ENCODE results near the gene CLCN3. TPM values are rescaled to one million over a fixed set of nuclear protein-coding genes. Genes with fewer than 3 reads are reported as not detected.

The CLCN3 gene
- total and polyA plus RNA-seq, 8 donors = 9.1 to 41.4 (median 30.8) TPM

DNA sequence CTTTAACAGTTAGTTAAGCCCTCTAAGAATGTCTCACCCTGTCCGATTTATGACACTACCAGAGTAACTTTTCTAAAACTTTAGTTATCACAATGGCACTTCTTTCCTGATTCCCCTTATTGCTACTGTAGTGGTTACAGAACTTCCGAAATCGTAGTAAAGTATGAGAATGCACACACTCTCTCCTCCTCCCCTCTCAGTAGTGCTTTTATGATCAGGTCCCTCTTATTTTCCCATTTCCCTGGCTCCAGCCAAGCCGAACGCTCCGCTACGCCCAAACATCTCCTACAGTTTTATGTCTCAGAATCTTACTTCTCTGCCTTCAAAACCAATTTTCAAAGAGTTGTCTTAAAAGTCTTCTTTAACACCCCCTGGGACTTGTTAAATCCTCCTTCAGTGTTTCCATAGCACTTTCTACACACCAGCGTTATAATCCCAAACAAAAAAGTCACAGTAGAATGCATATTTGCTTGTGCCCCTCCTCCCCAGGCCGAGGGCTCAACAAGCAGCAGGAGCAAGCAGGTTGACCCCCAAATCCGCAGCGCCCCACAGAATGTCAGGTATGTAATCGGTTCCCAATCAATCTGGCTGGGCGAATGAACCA is 136.7 kb downstream of the CLCN3 start:
- Histone ChIP-seq H3K36me3 (no peaks in the 10 kb centered on the region), H3K4me3 (peak overlapping the region; percentile 61 to 81 (median 72)), H3K4me1 (peaks cover 7 to 13% (median 10%) of the 10 kb centered on the region in 3 donors), H3K27me3 (no peaks in the 10 kb centered on the region), H3K27ac (peak overlapping the region; percentile 25 to 64 (median 60)), H3K9me3 (no peaks in the 10 kb centered on the region)
- ATAC-seq (peak; percentile 13 to 36 (median 22)), FAIRE-seq (peak; percentile 20), DNase-seq (peak in 1 of 6 donors; percentile 26)
- WGBS, 2 donors = 2% methylated on average over 13 of the region's 13 CpGs
- TF ChIP-seq, protein P1, sequence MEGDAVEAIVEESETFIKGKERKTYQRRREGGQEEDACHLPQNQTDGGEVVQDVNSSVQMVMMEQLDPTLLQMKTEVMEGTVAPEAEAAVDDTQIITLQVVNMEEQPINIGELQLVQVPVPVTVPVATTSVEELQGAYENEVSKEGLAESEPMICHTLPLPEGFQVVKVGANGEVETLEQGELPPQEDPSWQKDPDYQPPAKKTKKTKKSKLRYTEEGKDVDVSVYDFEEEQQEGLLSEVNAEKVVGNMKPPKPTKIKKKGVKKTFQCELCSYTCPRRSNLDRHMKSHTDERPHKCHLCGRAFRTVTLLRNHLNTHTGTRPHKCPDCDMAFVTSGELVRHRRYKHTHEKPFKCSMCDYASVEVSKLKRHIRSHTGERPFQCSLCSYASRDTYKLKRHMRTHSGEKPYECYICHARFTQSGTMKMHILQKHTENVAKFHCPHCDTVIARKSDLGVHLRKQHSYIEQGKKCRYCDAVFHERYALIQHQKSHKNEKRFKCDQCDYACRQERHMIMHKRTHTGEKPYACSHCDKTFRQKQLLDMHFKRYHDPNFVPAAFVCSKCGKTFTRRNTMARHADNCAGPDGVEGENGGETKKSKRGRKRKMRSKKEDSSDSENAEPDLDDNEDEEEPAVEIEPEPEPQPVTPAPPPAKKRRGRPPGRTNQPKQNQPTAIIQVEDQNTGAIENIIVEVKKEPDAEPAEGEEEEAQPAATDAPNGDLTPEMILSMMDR (IDR thresholded peaks at IDR 0.05) = no peak
- intact Hi-C loops (cut with DNase I) = no loop called here

DNA sequence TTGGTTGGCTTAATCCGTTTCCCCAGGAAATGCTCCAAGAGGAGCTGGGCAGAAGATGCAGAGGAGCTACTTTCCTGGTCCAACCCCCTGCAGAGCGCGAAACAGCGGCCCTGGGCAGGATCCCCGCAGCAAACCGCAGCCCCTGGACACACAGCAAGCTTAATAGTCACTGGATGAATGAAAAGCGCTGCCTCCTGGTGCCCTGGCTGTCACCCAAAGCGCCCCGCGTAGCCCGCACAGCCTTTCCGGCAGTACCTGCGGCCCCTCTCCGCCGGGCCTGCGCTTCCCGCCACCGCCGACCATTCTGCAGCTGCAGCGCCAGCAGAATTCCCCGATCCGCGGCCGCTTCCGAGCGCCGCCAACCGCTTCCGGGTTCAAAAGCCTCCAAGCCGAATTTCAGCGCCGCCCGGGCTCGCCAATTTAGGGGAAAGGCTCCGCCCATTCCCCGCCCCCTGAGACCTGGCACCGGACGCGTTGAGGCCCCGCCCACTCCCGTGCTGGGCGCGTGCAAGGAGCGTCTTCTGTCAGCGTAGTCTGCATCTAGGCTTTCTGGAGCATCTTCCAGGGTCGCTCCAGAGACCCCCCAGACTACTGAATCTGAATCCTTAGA is 137.3 kb downstream of the CLCN3 start, which contains the start of gene HPF1:
TSS of gene HPF1 (minus strand) at position 370 of the 610 bp plus-strand sequence. CDS start at position 303, 67 bp downstream.
- Histone ChIP-seq H3K9me3 (no peaks in the 10 kb centered on the region), H3K27ac (peak within 1 kb of the TSS; percentile 25 to 64 (median 60)), H3K36me3 (no peaks in the 10 kb centered on the region), H3K4me3 (peak within 1 kb of the TSS; percentile 61 to 81 (median 72)), H3K27me3 (no peaks in the 10 kb centered on the region), H3K4me1 (peaks cover 7 to 13% (median 10%) of the 10 kb centered on the region in 3 donors)
- ATAC-seq = peak; percentile 96 to 98 (median 98)
- DNase-seq = peak; percentile 88 to 96 (median 92)
- WGBS, 2 donors = 0% methylated on average over 44 to 46 of the region's 46 CpGs
- TF ChIP-seq, protein P1 (IDR thresholded peaks at IDR 0.05) = no peak
- intact Hi-C loops (cut with DNase I) = no loop called here
- peak; percentile 41 for FAIRE-seq

DNA sequence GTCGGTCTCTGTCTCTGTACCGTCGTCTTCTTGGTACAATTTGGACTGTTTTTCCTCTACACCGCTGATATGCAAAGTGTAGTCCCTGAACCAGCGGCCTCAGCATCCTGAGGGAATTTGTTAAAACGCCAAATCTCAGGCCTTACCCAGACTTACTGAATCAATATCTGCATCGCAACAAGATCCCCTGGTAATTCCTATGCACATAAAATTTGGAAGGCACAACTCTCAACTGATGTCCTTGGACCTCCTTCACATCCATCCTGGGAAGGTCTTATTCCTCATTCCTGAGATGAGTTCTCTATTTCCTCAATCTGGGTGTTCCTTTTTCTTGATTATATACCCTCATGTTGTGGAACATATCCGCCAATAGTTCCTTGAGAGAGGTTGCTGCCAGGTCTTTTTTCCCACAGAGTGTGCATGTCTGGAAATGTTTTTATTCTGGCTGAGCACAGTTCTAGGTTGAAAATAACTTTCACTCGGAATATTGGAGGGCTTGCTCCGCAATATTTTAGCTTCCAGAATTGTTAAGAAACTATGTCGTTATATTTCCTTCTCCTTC is 138.1 kb downstream of the CLCN3 start:
- Histone ChIP-seq H3K36me3 (no peaks in the 10 kb centered on the region), H3K27me3 (no peaks in the 10 kb centered on the region), H3K4me3 (peak overlapping the region in 2 of 4 donors; percentile 61 to 71), H3K9me3 (no peaks in the 10 kb centered on the region), H3K4me1 (peaks cover 7 to 13% (median 10%) of the 10 kb centered on the region in 3 donors), H3K27ac (peak overlapping the region in 1 of 4 donors; percentile 63)
- WGBS, 2 donors = 56 to 65% methylated on average over 11 of the region's 11 CpGs
- TF ChIP-seq, protein P1 (IDR thresholded peaks at IDR 0.05) = no peak
- FAIRE-seq = no peak
- intact Hi-C loops (cut with DNase I) = no loop called here
- no peak for DNase-seq
- ATAC-seq = peak in 1 of 4 donors; percentile 2

DNA sequence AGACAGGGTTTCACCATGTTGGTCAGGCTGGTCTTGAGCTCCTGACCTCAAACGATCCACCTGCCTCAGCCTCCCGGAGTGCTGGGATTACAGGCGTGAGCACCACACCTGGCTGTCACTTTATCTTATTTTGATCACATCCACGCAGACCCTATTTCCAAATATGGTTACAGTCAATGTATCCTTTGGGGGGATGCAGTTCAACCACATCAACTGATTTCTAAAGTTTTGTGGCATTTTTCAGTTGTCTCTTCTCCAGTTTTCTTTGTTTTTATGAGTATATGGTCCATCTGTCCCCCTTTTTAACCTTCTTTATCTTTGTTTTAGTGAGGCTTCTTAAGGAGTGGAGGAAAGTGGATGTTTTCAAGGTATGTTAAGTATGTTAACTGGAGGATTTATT is 141.5 kb downstream of the CLCN3 start:
- 44 to 51% methylated on average over 4 of the region's 4 CpGs for WGBS, 2 donors

More for the DNA sequence above, 141.5 kb downstream of the CLCN3 start:
- ATAC-seq = no peak
- DNase-seq = no peak
- intact Hi-C loops (cut with DNase I) = no loop called here
- Histone ChIP-seq H3K27me3 (no peaks in the 10 kb centered on the region), H3K4me3 (no peak overlapping the region), H3K36me3 (no peaks in the 10 kb centered on the region), H3K9me3 (no peaks in the 10 kb centered on the region), H3K4me1 (peaks cover 0 to 1% (median 1%) of the 10 kb centered on the region in 3 donors), H3K27ac (no peak overlapping the region)
- TF ChIP-seq, protein P1 (IDR thresholded peaks at IDR 0.05) = no peak
- no peak for FAIRE-seq
